Ascending aorta (tissue), 2 donors: ENCODE results near the gene COPS9. TPM values are rescaled to one million over a fixed set of nuclear protein-coding genes. Genes with fewer than 3 reads are reported as not detected.

Experiments
- DNase-seq, 2 donors: peaks; one replicate each; pipeline ENCODE4 v3.0.0-alpha.2; 2019; ENCODE audit warnings: low spot score in 2 of 2
- H3K27ac ChIP-seq, 2 donors: fragments of 200-600 bp; sonication (generic); one replicate each; pipeline ENCODE4 v1.5.1; 2016 to 2017; ENCODE audit warnings: mild to moderate bottlenecking in 1 of 2
- H3K27me3 ChIP-seq: fragments of 200-600 bp; sonication (generic); one replicate; pipeline ENCODE4 v1.5.1; 2017
- H3K36me3 ChIP-seq, 2 donors: fragments of 200-600 bp; sonication (generic); one replicate each; pipeline ENCODE4 v1.5.1; 2016
- H3K4me1 ChIP-seq, 2 donors: fragments of 200-600 bp; sonication (generic); one replicate each; pipeline ENCODE4 v1.5.1; 2016 to 2017; ENCODE audit warnings: mild to moderate bottlenecking in 1 of 2
- H3K4me3 ChIP-seq, 2 donors: fragments of 200-600 bp; sonication (generic); one replicate each; pipeline ENCODE4 v1.5.1; 2016 to 2017; ENCODE audit warnings: mild to moderate bottlenecking in 1 of 2
- H3K9me3 ChIP-seq, 2 donors: fragments of 200-600 bp; sonication (generic); one replicate each; pipeline ENCODE4 v1.5.1; 2016
- CTCF ChIP-seq, 3 experiments: fragments of 200-600 bp in 2 of 3; fragments of 450-650 bp in 1 of 3; sonication (generic) in 2 of 3; IDR thresholded peaks; one replicate each; pipeline ENCODE4 v1.5.1; 2016 to 2019; ENCODE audit warnings: antibody characterized with exemption in 3 of 3, mild to moderate bottlenecking in 1 of 3, moderate library complexity in 1 of 3
- intact Hi-C: fragments of 100-400 bp; cut with DNase I; formaldehyde crosslinking; loops from one replicate; pipeline ENCODE4 v1.15.1; 2023
- total RNA-seq: library from RNA; depleted of rRNA; stranded (reverse); fragments of >200 nt; gene quantifications from one replicate; pipeline ENCODE4 v1.1.0, GENCODE V29; 2016

Gene COPS9
- total RNA-seq, 1 donor from 2014 or later, result 4.7 TPM

- no peak overlapping the region for H3K4me3 ChIP-seq
- no peaks in the 10 kb centered on the region for H3K27me3 ChIP-seq
- peaks cover 52 to 67% of the 10 kb centered on the region in 2 donors for H3K36me3 ChIP-seq
- no peak overlapping the region for H3K27ac ChIP-seq
- peaks cover 5 to 11% of the 10 kb centered on the region in 2 donors for H3K4me1 ChIP-seq
- H3K9me3 ChIP-seq, result no peaks in the 10 kb centered on the region
- peak in 1 of 2 donors; percentile 54 for DNase-seq
- intact Hi-C loops, result no loop called here
- TF ChIP-seq CTCF (IDR thresholded peaks at IDR 0.05), result no peak
Measured at GRCh38 chr2:240131941-240132650, 4.0 kb downstream of the COPS9 start.

- Histone ChIP-seq H3K36me3 (peaks cover 52 to 74% of the 10 kb centered on the region in 2 donors), H3K4me3 (no peak overlapping the region), H3K27me3 (no peaks in the 10 kb centered on the region), H3K4me1 (peaks cover 5 to 8% of the 10 kb centered on the region in 2 donors), H3K9me3 (no peaks in the 10 kb centered on the region), H3K27ac (no peak overlapping the region)
- DNase-seq, result no peak
- intact Hi-C loops, result no loop called here
- TF ChIP-seq CTCF (IDR thresholded peaks at IDR 0.05), result no peak
Measured at GRCh38 chr2:240131296-240131695, 4.8 kb downstream of the COPS9 start.

GRCh38 chr2:240130393-240131195 is 5.5 kb downstream of the COPS9 start:
- Histone ChIP-seq H3K27ac (no peak overlapping the region), H3K4me3 (no peak overlapping the region), H3K9me3 (no peaks in the 10 kb centered on the region), H3K36me3 (peaks cover 52 to 78% of the 10 kb centered on the region in 2 donors), H3K27me3 (no peaks in the 10 kb centered on the region), H3K4me1 (peaks cover 5 to 8% of the 10 kb centered on the region in 2 donors)
- intact Hi-C loops, result no loop called here
- DNase-seq, result peak in 1 of 2 donors; percentile 52
- TF ChIP-seq CTCF (IDR thresholded peaks at IDR 0.05), result no peak

- Histone ChIP-seq H3K27ac (no peak overlapping the region), H3K4me3 (no peak overlapping the region), H3K36me3 (peaks cover 52 to 78% of the 10 kb centered on the region in 2 donors), H3K9me3 (no peaks in the 10 kb centered on the region), H3K4me1 (peaks cover 0 to under 1% of the 10 kb centered on the region in 2 donors), H3K27me3 (no peaks in the 10 kb centered on the region)
- intact Hi-C loops, result no loop called here
- TF ChIP-seq CTCF (IDR thresholded peaks at IDR 0.05), result no peak
- peak in 1 of 2 donors; percentile 47 for DNase-seq
Measured at GRCh38 chr2:240129731-240130392, 6.2 kb downstream of the COPS9 start.

- Histone ChIP-seq H3K27me3 (no peaks in the 10 kb centered on the region), H3K4me3 (no peak overlapping the region), H3K4me1 (no peaks in the 10 kb centered on the region), H3K36me3 (peaks cover 52 to 78% of the 10 kb centered on the region in 2 donors), H3K27ac (no peak overlapping the region), H3K9me3 (no peaks in the 10 kb centered on the region)
- no peak for DNase-seq
- no peak for TF ChIP-seq CTCF (IDR thresholded peaks at IDR 0.05)
- intact Hi-C loops, result no loop called here
Measured at GRCh38 chr2:240129311-240129710, 6.8 kb downstream of the COPS9 start.
